ACHN (cell line): ENCODE measurements around the gene ADCY1.

Experiments
- DNase-seq: peaks from one replicate; pipeline ENCODE4 v3.0.0-alpha.2; 2015
- in situ Hi-C: cut with HindIII; loops from 2 replicates; pipeline ENCODE4 v1.10.0; 2017; ENCODE audit warnings: low sequenced_read_pairs, low pct_ligation_motif_present, low pct_unique_long_range_greater_than_20kb

The ADCY1 gene

GRCh38 chr7:45610019-45610418 is 35.9 kb downstream of the ADCY1 start:
- in situ Hi-C loops, result no loop called here
- DNase-seq, result no peak

GRCh38 chr7:45610660-45611299 is 36.6 kb downstream of the ADCY1 start:
- no peak for DNase-seq
- in situ Hi-C loops, result no loop called here

- no peak for DNase-seq
- in situ Hi-C loops, result no loop called here
Observed at GRCh38 chr7:45617166-45617565, 43.0 kb downstream of the ADCY1 start.

GRCh38 chr7:45622058-45622457 is 47.9 kb downstream of the ADCY1 start:
- no peak for DNase-seq
- in situ Hi-C loops, result no loop called here

- in situ Hi-C loops, result no loop called here
Observed at GRCh38 chr7:45623157-45623556, 49.0 kb downstream of the ADCY1 start.

GRCh38 chr7:45623740-45624391 is 49.7 kb downstream of the ADCY1 start:
- in situ Hi-C loops, result no loop called here
- DNase-seq, result no peak

More at GRCh38 chr7:45623157-45623556, 49.0 kb downstream of the ADCY1 start:
- no peak for DNase-seq

- no peak for DNase-seq
- in situ Hi-C loops, result no loop called here
Observed at GRCh38 chr7:45624392-45624760, 50.2 kb downstream of the ADCY1 start.

- DNase-seq, result no peak
- in situ Hi-C loops, result no loop called here
Observed at GRCh38 chr7:45625067-45625466, 50.9 kb downstream of the ADCY1 start.

- in situ Hi-C loops, result no loop called here
- DNase-seq, result no peak
Observed at GRCh38 chr7:45625714-45626440, 51.7 kb downstream of the ADCY1 start.

- in situ Hi-C loops, result no loop called here
- DNase-seq, result no peak
Observed at GRCh38 chr7:45626441-45627430, 52.6 kb downstream of the ADCY1 start.

- no peak for DNase-seq
- in situ Hi-C loops, result no loop called here
Observed at GRCh38 chr7:45627691-45628456, 53.7 kb downstream of the ADCY1 start.

GRCh38 chr7:45631569-45631968 is 57.4 kb downstream of the ADCY1 start:
- DNase-seq, result no peak
- in situ Hi-C loops, result no loop called here

GRCh38 chr7:45636733-45637132 is 62.6 kb downstream of the ADCY1 start:
- no peak for DNase-seq
- in situ Hi-C loops, result no loop called here

- DNase-seq, result no peak
- in situ Hi-C loops, result no loop called here
Observed at GRCh38 chr7:45638916-45639315, 64.7 kb downstream of the ADCY1 start.

GRCh38 chr7:45642044-45642443 is 67.9 kb downstream of the ADCY1 start:
- in situ Hi-C loops, result no loop called here
- no peak for DNase-seq

GRCh38 chr7:45643630-45644029 is 69.5 kb downstream of the ADCY1 start:
- no peak for DNase-seq
- in situ Hi-C loops, result no loop called here

GRCh38 chr7:45644237-45644636 is 70.1 kb downstream of the ADCY1 start:
- in situ Hi-C loops, result no loop called here
- DNase-seq, result no peak
